ENCODE results near the gene CLCN4. TPM values are rescaled to one million over a fixed set of nuclear protein-coding genes. Genes with fewer than 3 reads are reported as not detected.

Gene CLCN4
- total and polyA plus RNA-seq, 10 of the 15 experiments (the other 5 are each of a cell fraction or from before 2014, with no cell fraction given) = 0.90 to 6.9 (median 2.9) TPM

GRCh38 chrX:10134921-10135320 is 21.9 kb upstream of the CLCN4 start:
- no peak for ATAC-seq
- Histone ChIP-seq H3K4me3 (no peak overlapping the region), H3K36me3 (ENCODE audit: control insufficient read depth in 2 of 2, insufficient read depth in 2 of 2, low read length in 1 of 2) (peaks cover 0 to 2% of the 10 kb centered on the region in 2 experiments; a peak in 2 of 4 replicates), H4K20me1 (ENCODE audit: control insufficient read depth, insufficient read depth) (no peaks in the 10 kb centered on the region), H3K4me1 (ENCODE audit: control insufficient read depth, insufficient read depth, low read length) (no peaks in the 10 kb centered on the region), H3K9me3 (replicated peaks; ENCODE audit: control insufficient read depth, insufficient read depth, low read length) (no peaks in the 10 kb centered on the region), H3K4me2 (ENCODE audit: control insufficient read depth, insufficient read depth) (no peak overlapping the region), H3K79me2 (ENCODE audit: control insufficient read depth, insufficient read depth, low read length) (no peaks in the 10 kb centered on the region), H2AFZ (ENCODE audit: control insufficient read depth, low read depth, low read length) (no peak overlapping the region), H3K27me3 (replicated peaks in 1 of 2; ENCODE audit: control insufficient read depth in 2 of 2, insufficient read depth in 2 of 2, low read length in 1 of 2) (no peaks in the 10 kb centered on the region), H3K27ac (ENCODE audit: control insufficient read depth, insufficient read depth) (no peak overlapping the region), H3K9ac (ENCODE audit: control insufficient read depth, insufficient read depth, low read length) (no peak overlapping the region)
- in situ Hi-C loops (cut with MboI) (no loop called here), intact Hi-C loops (cut with micrococcal nuclease; ENCODE audit: unreplicated experiment) (no loop called here)
- FAIRE-seq = no peak
- SMC1A ChIA-PET (ENCODE audit: uncharacterized antibody, unreplicated experiment) = no interaction called here
- POLR2A ChIA-PET = no interaction called here
- TF ChIP-seq SPI1 (IDR thresholded peaks at IDR 0.05; ENCODE audit: borderline replicate concordance, insufficient read depth, low read depth, low read length) (no peak), E2F8 (IDR thresholded peaks at IDR 0.05; ENCODE audit: low read depth, partially characterized antibody) (no peak), MEF2B (IDR thresholded peaks at IDR 0.05; ENCODE audit: partially characterized antibody, poor library complexity, severe bottlenecking) (no peak), BCLAF1 (IDR thresholded peaks at IDR 0.05) (no peak), TBL1XR1 (IDR thresholded peaks at IDR 0.05; ENCODE audit: low read depth, low read length) (no peak)
- TF ChIP-seq, protein P1, sequence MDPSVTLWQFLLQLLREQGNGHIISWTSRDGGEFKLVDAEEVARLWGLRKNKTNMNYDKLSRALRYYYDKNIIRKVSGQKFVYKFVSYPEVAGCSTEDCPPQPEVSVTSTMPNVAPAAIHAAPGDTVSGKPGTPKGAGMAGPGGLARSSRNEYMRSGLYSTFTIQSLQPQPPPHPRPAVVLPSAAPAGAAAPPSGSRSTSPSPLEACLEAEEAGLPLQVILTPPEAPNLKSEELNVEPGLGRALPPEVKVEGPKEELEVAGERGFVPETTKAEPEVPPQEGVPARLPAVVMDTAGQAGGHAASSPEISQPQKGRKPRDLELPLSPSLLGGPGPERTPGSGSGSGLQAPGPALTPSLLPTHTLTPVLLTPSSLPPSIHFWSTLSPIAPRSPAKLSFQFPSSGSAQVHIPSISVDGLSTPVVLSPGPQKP (IDR thresholded peaks at IDR 0.05; ENCODE audit: low read depth, low read length) = no peak
- TF ChIP-seq, protein P2, sequence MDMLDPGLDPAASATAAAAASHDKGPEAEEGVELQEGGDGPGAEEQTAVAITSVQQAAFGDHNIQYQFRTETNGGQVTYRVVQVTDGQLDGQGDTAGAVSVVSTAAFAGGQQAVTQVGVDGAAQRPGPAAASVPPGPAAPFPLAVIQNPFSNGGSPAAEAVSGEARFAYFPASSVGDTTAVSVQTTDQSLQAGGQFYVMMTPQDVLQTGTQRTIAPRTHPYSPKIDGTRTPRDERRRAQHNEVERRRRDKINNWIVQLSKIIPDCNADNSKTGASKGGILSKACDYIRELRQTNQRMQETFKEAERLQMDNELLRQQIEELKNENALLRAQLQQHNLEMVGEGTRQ (IDR thresholded peaks at IDR 0.05; ENCODE audit: borderline replicate concordance, low read depth, low read length) = no peak
- WGBS (ENCODE audit: insufficient coverage, insufficient replicate concordance, low lambda C conversion rate, missing lambda C conversion rate) = 50% methylated on average over 7 of the region's 7 CpGs
- DNase-seq (ENCODE audit: low read depth, low spot score) = no peak
- RAD21 ChIA-PET (ENCODE audit: unreplicated experiment) = no interaction called here
- CTCF ChIA-PET = no interaction called here
- BruUV-seq (replicated peaks) = no TSS peak

All from GM12878 (cell line).